HCT116 (cell line): ENCODE results near the gene ATAD3A.

ENCODE experiments used
- CEBPB ChIP-seq: IDR thresholded peaks from 2 replicates; pipeline ENCODE4 v1.6.1; 2012; ENCODE audit warnings: low read depth
- CTCF ChIP-seq, 3 experiments: fragments of 200-600 bp in 1 of 3; sonication (generic) in 1 of 3; IDR thresholded peaks in 2 of 3; conservative IDR thresholded peaks in 1 of 3; 2 replicates each; pipeline ENCODE4 v1.5.1; 2012 to 2017; ENCODE audit warnings: low read depth in 2 of 3, low read length in 2 of 3, antibody characterized with exemption in 1 of 3, borderline replicate concordance in 1 of 3, control low read depth in 1 of 3, mild to moderate bottlenecking in 1 of 3, mixed read lengths in 1 of 3, mixed run types in 1 of 3, moderate library complexity in 1 of 3; ENCODE audit not compliant: insufficient read depth in 1 of 3
- EGR1 ChIP-seq: IDR thresholded peaks from 2 replicates; pipeline ENCODE4 v1.6.1; 2012; ENCODE audit warnings: low read depth
- POLR2AphosphoS5 ChIP-seq: IDR thresholded peaks from 2 replicates; pipeline ENCODE4 v1.6.1; 2011; ENCODE audit warnings: mild to moderate bottlenecking, low read depth, low read length, moderate library complexity
- REST ChIP-seq: IDR thresholded peaks from 2 replicates; pipeline ENCODE4 v1.6.1; 2012; ENCODE audit warnings: low read depth
- SIN3A ChIP-seq: IDR thresholded peaks from 2 replicates; pipeline ENCODE4 v1.6.1; 2012; ENCODE audit warnings: low read depth
- ZNF274 ChIP-seq: fragments of 200-500 bp; sonication (Bioruptor generic); IDR thresholded peaks from 2 replicates; pipeline ENCODE4 v1.6.1; 2014; ENCODE audit warnings: mild to moderate bottlenecking, low read depth, low read length, inconsistent platforms

- TF ChIP-seq CTCF (IDR thresholded peaks at IDR 0.05 in 2 of 3, conservative IDR thresholded peaks at IDR 0.05 in 1 of 3; ENCODE audit: borderline replicate concordance in 1 of 3, insufficient read depth in 1 of 3, low read depth in 2 of 3, low read length in 2 of 3) (no peak), EGR1 (no peak), SIN3A (no peak), CEBPB (no peak), POLR2AphosphoS5 (no peak), REST (no peak), ZNF274 (no peak)
Measured at GRCh38 chr1:1536938-1537546, 25.1 kb downstream of the ATAD3A start.
